SK-MEL-5 (cell line): Measurements from ENCODE around the gene PTPN3. TPM values are rescaled to one million over a fixed set of nuclear protein-coding genes. Genes with fewer than 3 reads are reported as not detected.

ENCODE experiments used
- DNase-seq: peaks from one replicate; pipeline ENCODE4 v3.0.0-alpha.2; 2016; ENCODE audit warnings: low read depth, low spot score
- in situ Hi-C: cut with HindIII; loops from 2 replicates; pipeline ENCODE4 v1.10.0; 2016; ENCODE audit warnings: low sequenced_read_pairs, high pct_unique_total_duplicates, low pct_unique_long_range_greater_than_20kb
- total RNA-seq: library from RNA; depleted of rRNA; stranded (reverse); fragments of >200 nt; shearing (Covaris generic); gene quantifications from 2 replicates; pipeline ENCODE4 v1.2.3, GENCODE V29; 2014

The PTPN3 gene
- total RNA-seq, 1 experiment from 2014 or later: 5.7 TPM

- in situ Hi-C loops: no loop called here
- no peak for DNase-seq
Observed at GRCh38 chr9:109466623-109467590, 31.2 kb downstream of the PTPN3 start.

DNA sequence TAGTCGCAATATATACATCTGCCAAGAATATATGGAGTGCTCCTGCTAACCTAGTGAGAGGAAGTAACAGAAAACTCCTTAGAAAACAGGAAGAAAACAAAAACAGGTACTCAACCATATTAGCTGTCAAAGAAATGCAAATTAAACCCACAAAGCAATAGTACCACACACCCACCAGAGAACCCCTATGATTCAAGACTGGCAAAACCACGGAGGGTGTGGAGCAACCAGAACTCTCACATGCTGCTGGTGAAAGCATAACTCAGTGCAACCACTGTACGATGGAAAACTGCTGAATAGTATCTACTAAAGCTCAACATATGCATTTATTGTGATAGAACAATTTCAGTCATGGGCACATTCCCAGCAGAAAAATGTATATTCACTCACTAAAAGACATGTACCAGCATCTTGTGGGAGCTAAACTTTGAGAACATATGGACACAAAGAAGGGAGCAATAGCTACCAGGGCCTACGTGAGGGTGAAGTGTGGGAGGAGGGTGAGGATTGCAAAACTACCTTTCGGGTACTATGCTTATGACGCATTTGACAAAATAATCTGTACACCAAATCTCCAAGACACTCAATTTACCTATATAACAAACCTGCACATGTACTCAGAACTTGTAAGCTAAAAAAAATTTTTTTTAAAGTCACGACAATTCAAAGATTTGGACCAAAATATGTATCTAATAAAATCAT lies 34.0 kb downstream of the PTPN3 start:
- in situ Hi-C loops: no loop called here
- no peak for DNase-seq

GRCh38 chr9:109460576-109460975 lies 37.5 kb downstream of the PTPN3 start:
- in situ Hi-C loops: no loop called here
- DNase-seq: no peak

GRCh38 chr9:109459423-109459822 lies 38.7 kb downstream of the PTPN3 start:
- DNase-seq: no peak
- in situ Hi-C loops: no loop called here

DNA sequence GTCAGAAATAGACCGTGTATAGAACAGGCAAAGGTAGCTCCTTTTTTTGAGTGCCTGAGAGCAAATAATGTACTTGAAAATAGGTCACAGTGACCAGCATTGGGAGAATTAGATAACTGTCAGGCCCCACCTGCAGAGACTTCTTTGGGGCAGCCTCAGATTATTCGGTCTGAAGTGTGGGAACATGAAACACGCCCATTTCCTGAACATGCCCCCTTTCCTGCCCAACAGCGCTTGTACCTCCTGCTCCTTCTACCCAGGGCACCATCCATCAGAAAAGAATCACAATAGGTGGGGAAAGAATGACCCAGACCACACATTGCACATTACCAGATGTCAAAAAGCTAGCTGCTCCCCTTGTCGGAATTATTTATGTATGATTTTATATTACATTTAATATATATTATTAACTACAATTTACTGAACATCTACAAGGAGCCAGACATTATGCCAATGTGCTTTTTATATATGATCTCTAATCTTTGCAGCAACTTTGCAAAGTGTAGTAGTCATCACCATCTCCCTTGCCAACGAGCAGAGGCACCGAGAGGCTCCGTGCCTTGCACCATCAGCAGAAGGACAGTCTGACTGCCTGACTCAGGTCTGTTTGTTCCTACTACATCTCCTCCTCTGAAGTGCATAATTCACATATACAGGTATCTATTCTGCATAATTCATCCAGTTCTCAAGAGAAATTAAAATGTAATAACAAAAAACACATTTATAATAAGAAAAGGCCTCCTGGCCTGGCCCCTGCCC lies 39.5 kb downstream of the PTPN3 start:
- DNase-seq: no peak
- in situ Hi-C loops: no loop called here

GRCh38 chr9:109456811-109457210 lies 41.3 kb downstream of the PTPN3 start:
- no peak for DNase-seq
- in situ Hi-C loops: no loop called here

DNA sequence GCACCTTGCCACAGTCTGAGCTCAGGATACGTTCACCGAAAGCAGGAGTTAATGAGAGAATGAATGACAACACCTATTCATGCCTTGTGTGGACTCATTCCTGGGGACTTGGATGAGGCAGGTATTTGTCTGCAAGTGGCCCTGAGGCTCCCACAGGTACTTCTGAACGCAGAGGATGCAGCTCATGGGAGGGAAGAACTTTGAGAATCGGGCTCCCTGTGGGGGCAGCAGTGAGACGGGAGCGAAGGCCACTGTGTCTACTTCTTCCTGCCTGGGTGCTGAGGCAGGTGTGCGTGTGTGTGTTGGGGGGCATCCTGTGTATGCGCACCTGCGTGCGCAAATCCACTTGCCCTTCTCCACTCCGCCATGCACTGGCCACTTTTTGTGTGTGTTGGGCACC lies 42.2 kb downstream of the PTPN3 start:
- in situ Hi-C loops: no loop called here
- DNase-seq: no peak

DNA sequence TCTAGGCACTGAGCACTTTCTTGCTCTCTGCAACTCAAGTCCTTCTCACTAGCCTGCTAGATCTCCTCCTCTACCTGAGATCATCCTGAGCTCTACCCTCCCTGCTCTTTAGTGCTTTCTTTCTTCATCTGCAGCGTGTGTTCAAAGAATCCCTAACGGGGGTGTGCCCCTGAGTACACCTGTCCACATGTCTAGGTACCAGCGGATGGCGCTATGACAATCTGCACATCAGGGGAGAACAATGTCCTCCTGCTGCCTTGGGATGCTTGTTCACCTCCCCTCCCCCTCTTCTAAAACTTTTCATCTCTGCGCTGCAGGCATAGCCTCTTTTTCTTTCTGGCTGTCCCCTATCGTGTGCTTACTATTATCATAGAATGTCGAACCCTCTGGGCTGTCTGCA lies 42.7 kb downstream of the PTPN3 start:
- in situ Hi-C loops: no loop called here
- DNase-seq: no peak

DNA sequence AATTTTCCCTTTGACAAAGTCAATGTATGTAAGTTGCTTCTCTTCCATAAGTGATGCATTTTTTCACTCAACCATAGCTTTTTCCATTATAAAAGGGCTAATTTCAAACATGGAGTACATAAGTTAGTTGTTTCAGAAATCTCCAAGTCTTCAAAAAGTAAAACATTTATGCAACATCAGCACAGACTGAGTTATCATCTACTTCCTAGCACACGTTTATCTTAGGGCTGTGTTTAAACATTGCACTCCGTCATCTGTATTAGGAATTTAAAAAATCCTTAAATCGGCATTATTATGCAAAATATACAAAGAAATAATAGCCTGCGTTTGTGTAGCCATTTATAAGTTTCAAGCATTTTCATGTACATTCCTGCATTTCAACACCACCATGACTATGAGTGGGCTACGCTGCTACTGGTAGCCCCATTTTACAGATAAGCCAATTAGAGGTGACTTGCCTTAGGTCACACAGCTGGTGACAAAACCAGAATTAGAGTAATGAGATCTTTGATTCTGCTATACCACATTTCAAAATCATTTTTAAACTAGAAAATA lies 43.4 kb downstream of the PTPN3 start:
- DNase-seq: no peak
- in situ Hi-C loops: no loop called here

DNA sequence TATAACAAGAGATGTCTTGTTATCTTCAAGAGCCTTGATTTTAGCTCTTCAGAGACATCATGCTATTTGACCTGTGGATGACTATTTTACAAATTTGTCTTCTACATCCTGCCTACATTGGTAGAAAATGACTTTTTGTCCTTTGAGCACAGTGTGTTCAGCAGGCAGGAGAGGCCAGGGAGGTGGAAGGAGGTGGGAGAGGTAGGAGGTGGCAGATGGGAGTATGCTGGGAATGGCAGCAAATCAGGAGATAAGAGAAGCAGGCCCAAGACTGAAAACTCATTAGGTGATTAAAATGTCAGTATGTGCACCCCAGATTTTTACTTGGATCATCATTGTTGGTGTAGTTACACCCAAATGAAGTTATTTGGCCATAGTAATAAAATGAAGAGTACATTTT lies 44.1 kb downstream of the PTPN3 start:
- in situ Hi-C loops: no loop called here
- DNase-seq: no peak

DNA sequence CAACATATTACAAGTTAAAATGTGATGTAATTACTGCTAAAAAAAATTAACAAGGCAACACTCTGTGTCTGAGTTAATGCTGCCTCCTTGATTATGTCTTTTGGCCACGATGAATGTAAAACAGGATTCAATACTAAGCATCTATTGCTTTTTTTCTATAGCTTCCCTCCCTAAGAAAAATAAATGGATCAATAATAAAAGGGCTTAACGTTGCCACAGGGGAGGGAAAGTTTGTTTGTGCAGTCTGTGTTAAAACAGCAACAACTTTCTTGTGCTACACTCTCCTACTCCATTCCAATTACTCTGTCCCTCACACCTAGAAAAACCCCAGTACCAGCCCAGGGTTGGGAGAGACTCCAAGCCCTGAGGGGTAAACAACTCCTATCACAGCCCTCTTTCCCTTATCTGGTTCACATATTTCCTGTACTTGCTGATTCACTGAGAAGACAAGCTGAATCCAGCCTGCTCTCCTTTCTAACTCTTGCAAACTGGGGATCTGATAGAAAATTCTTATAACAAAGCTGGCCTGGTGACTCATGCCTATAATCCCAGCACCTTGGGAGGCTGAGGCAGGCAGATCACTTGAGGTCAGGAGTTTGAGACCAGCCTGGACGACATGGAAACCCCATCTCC lies 44.8 kb downstream of the PTPN3 start:
- in situ Hi-C loops: no loop called here
- DNase-seq: no peak

GRCh38 chr9:109452761-109453160 lies 45.3 kb downstream of the PTPN3 start:
- DNase-seq: no peak
- in situ Hi-C loops: no loop called here

GRCh38 chr9:109451311-109452025 lies 46.6 kb downstream of the PTPN3 start:
- in situ Hi-C loops: no loop called here
- peak; percentile 51 for DNase-seq

DNA sequence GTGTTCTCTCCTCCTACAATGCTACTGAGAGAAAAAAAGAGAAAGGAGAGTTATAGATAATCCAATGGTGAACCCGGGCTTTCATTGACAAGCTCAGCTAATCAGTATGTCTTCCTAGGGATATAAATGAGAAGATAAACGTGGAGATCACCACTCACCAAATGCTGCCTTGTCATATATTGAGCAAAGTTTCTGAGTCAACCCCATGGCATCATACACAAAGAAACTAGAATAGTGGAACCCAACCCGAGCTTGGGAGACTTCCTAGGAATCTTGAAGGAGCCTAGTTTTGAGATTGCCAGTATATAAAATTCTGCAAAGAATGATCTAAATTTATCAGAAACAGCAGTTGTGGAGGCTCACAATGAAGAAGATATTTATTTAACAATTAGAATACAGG lies 47.8 kb downstream of the PTPN3 start:
- DNase-seq: no peak
- in situ Hi-C loops: no loop called here

- in situ Hi-C loops: no loop called here
- no peak for DNase-seq
Observed at GRCh38 chr9:109449036-109449798, 48.9 kb downstream of the PTPN3 start.

DNA sequence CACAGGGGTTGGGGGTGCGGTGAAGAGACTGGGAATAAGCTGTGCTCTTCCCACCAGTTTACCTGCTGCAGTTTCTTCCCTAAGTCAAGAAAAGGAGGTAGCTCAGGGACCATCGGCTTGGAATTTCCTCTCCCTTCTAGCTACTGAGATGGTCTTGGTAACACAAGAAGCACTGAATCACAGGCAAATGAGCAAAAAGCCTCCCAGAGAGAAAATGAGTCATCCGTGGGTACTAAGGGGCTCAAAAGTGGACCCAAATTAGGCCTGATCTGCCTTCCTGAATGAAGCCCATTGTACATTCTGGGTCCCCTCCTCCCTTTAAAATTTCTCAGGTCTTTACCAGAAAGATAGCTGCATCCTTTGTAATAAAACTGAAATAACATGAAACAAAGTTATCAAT lies 49.9 kb downstream of the PTPN3 start:
- in situ Hi-C loops: no loop called here
- DNase-seq: peak; percentile 21
